GM21825 (cell line): ENCODE measurements around the gene POP5.

Experiments
- ATAC-seq: cut with Tn5 transposase; IDR thresholded peaks from one replicate; pipeline ENCODE4 v1.9.1; 2021; ENCODE audit warnings: mild to moderate bottlenecking, moderate library complexity; ENCODE audit not compliant: unreplicated experiment

POP5 gene

DNA sequence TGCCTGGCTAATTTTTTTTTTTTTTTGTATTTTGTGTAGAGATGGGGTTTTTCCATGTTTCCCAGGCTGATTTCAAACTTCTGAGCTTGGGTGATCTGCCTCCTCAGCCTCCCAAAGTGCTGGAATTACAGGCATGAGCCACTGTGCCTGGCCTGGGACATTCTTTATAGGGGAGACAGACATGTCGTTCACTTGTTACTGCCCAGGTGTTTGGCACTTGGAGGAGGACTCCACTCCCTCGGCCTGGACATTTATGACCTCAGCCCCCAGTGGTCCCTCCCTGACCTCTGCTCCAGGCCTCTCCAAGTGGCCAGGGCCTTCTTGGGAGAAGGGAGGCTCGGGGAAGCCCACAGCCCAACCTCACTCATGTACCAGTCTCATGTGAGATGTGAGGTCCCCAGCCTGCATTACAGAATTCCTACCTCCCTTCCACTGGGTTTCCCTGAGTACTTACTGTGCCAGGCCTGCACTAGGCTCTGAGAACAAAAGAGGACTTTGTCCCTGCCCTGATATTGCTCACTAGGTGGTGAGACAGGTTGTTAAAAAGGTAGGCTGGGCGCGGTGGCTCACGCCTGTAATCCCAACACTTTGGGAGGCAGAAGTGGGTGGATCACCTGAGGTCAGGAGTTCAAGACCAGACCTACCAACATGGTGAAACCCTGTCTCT is 9.7 kb upstream of the POP5 start:
- no peak for ATAC-seq

DNA sequence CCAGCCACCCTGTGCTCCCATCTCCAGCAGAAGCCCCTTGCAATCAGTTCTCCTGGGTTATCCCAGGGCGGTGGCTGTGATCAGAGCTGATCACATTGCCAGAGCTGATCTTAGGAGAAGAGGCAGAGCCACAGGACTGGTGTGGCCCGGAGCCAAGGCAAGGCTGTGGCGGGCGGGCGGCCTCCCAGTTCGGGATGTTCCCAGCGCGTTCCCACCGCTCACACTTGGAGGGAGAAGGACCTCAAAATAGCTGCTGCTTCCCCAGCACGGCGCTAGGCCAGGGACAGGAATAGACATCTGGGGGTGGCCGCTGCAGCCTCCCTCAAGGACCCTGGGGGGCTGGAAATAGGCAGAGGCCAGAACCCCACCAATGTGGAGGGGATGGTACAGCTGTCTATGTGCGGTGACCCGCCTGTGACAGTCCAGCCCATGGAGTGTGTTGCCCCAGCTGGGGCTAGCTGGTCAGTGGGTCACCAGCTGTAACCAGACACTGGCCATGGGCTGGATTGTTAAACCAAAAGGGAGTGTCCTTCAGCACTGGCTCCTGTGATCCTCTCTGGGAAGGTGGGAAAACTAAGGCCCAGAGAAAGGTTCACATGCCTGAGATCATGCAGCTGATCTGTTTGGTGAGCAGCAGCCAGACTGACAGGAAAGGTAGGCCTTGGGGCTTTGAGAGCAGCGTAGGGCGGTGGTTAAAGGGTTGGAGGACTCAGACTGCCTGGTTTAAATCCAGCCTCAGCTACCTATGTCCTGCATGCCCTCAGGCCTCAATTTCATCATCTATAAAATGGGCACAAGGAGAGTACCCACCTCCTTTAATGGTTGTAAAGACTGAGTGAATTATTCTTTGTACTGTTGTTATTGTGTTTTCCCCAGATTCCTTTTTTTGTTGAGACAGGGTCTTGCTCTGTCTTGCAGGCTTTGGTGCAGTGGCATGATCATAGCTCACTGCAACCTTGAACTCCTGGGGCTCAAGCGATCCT is 8.0 kb upstream of the POP5 start:
- no peak for ATAC-seq

GRCh38 chr12:120588371-120588770 is 7.2 kb upstream of the POP5 start:
- no peak for ATAC-seq

GRCh38 chr12:120586860-120587259 is 5.7 kb upstream of the POP5 start:
- no peak for ATAC-seq

DNA sequence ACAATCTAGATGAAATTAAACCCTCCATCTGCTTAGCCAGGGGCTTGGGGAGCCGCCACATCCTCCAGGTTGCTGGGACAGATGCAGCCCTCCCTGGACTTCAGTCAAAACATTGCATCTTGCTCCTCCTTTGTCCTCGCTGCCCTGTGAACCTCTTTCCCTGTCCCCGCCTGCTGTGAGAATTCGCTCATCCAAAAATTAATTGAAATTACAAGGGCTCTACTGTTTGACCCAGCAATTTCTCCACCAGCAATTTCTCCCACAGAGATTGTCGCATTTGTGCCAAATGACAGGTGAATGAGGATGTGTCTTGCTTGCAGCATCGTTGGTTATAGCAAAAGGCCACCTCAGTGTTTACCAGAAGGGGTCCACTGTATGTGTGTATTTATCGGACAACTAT is 5.0 kb upstream of the POP5 start:
- no peak for ATAC-seq

GRCh38 chr12:120584343-120585149 is 3.3 kb upstream of the POP5 start:
- ATAC-seq, result no peak

- no peak for ATAC-seq
Observed at GRCh38 chr12:120583478-120584030, 2.4 kb upstream of the POP5 start.

- ATAC-seq, result no peak
Observed at GRCh38 chr12:120581998-120582397, 796 bp upstream of the POP5 start.

DNA sequence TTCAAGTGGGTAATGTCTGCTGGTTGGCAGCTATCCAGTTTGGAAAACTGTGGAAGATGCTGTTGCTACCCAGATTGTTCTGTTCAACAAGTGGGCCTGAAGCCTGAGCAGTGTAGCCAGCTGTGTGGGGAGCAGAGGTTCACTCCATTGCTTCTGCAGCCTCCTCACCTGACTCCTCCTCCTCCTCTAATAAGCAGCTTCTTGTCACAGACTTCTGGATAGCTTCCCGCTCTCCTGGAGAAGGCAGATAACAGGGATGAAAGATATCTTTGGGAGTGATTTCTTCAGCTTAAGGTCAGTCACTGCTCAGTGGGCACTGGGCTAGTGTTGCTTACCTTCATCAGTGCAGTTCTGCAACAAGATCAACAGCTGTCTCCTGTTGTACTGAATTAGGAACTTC is 2.0 kb downstream of the POP5 start:
- ATAC-seq, result no peak

- no peak for ATAC-seq
Observed at GRCh38 chr12:120574106-120574505, 7.1 kb downstream of the POP5 start.

DNA sequence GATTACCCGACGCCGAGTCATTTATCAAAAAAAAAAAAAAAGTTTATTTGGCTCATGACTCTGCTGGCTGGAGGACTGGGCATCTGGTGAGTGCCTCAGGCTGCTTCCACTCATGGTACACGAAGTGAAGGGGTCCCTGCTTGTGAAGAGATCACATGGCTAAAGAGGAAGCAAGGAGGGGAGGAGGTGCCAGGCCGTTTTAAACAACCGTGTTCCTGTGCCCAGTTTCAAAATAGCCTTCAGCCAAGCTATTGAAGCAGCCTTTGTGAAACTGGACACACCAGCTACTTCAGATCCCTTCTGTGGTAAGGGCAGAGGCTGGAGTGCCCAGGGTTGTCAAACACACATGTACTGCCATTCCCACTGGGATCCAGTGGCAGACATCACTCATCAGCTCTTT is 7.6 kb downstream of the POP5 start:
- ATAC-seq, result no peak

DNA sequence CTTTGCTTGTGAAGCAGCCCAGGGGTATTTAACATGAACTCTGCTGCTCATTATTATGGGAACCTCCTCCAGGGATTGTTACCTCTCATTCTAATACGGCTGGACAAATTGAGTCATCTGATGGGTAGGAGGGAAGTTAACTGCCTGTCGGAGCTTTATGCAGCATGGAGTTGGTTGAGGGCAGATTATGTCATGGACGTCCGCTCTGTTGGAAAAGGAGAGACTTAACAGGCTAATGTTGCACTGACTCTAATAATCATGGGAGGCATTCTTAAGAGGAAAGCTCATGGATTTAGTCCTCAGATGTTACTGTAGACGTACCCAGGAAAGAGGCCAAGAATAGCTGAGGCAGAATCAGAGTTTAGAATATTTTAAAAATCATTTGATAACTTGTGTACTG is 9.9 kb downstream of the POP5 start:
- ATAC-seq, result no peak

DNA sequence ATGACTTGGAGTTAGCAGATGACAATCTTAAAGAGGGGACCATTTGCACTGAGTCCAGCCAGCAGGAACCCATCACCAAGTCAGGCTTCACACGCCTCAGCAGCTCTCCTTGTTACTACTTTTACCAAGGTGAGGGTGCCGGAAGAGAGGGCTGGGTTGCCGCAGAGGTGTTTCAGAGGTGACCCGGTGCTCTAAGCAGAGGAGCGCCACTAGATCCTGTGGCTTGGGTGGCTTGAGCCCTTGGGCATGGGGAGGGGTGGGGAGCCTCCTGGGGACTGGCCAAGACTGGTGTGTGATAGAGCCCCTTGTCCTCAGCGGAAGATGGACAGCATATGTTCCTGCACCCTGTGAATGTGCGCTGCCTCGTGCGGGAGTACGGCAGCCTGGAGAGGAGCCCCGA is 17.7 kb downstream of the POP5 start:
- no peak for ATAC-seq

GRCh38 chr12:120562906-120563305 is 18.3 kb downstream of the POP5 start:
- no peak for ATAC-seq

DNA sequence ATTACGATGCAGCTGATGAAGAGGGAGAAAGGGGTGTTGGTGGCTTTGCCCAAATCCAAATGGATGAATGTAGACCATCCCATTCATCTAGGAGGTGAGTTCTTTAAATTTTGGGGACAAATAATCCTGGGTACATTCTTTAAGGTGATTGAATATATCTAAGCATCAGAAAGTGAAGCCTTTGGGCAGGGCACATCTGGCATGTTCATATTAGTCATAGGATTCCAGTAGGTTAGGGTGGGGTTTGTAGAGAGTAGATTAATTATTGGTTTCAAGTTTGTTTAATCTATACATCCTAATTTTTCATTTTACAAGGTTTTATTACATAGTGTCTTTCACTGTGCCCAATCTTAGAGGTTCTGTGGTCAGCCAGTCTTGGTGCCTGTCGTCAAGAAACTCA is 23.6 kb downstream of the POP5 start:
- no peak for ATAC-seq

DNA sequence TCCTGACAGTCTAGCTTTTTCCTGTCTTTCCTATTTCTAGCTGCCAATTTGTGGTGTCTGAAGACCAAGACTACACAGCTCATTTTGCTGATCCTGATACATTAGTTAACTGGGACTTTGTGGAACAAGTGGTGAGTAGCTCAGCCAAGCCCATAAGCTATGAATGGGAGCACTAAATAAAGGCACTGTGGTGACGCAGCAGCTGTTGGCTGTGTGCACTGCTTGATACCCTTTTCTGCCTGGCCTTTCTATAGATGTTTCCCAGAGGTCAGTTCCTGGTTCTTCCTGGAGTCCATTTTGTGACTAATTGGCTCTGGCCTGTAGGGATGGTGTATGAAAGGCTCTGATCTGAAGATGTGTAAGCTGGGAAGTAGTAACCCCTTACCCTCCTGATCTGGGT is 26.5 kb downstream of the POP5 start:
- ATAC-seq, result no peak

GRCh38 chr12:120546050-120546386 is 35.2 kb downstream of the POP5 start:
- no peak for ATAC-seq

DNA sequence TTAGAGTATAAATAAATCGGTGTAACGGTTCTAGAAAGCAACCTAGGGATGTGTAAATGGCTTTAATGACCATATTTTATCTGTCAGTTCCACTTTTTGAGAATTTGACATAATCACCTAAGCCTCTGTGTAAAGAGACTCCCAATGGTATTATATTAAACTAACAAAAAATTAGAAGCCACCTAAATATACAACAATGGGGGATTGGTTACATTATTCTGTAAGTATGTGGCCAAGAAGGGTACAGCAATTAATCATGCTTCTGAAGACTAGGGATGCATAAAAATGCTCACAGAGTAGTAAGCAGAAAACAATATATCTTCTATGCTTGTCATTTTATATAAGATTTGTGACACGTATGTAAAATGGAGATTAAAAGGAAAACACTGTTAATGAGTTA is 36.5 kb downstream of the POP5 start:
- no peak for ATAC-seq

- ATAC-seq, result no peak
Observed at GRCh38 chr12:120542166-120542565, 39.0 kb downstream of the POP5 start.

DNA sequence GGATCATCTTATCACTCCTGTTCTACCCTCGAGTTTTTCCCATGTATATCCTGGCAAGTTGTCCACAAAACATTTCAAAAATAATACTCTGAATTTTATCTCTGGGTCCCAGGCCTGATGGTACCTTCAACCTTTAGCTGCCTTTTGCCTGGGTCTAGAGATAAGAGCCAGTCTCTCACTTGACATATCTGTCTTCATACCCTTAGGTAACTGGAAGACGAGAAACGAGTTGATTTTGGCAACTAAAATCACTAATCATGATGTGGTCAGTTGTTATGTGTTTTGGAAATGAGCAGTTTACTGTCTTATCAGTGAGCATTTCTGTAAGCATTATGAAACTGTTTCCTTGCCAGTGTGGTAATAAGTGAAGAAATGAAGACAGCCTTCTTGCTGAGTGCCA is 40.8 kb downstream of the POP5 start:
- ATAC-seq, result no peak

DNA sequence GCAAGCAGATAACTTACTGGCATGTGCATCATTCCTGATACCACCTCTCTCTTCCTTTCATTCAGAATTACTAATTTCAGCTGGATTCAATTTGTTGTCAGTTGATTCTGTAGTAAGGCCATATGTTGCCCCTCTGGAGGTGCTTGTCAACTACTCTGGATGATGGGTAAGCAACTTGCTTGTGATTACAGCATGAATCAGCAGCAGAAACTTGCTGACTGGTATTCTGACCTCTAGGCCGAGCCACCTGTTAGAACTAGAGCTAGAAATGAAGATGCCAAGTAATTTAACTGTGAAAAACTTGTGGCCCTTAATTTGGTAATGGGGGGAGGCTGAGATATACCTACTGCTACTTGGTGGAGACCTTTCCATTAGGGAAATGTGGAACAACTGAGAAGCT is 41.9 kb downstream of the POP5 start:
- no peak for ATAC-seq
